PFSK-1 (cell line): Measurements from ENCODE around the gene DNAJC9.

Experiments used
- FOXP2 ChIP-seq: optimal IDR thresholded peaks from 2 replicates; pipeline ENCODE3; 2011; ENCODE audit warnings: borderline replicate concordance, control low read depth, inconsistent platforms; ENCODE audit not compliant: insufficient read depth; ENCODE audit errors: extremely low read length, extremely low read depth
- POLR2AphosphoS5 ChIP-seq: IDR thresholded peaks from 2 replicates; pipeline ENCODE4 v1.6.1; 2012; ENCODE audit warnings: low read depth, mild to moderate bottlenecking, control low read depth, low read length, moderate library complexity
- REST ChIP-seq, 2 experiments: IDR thresholded peaks; 2 replicates each; pipeline versions ENCODE4 v1.6.1 to v1.8.0; 2011 to 2012; ENCODE audit warnings: low read depth in 2 of 2, low read length in 2 of 2, control low read depth in 1 of 2, inconsistent platforms in 1 of 2, mild to moderate bottlenecking in 1 of 2, moderate library complexity in 1 of 2; ENCODE audit not compliant: insufficient read depth in 1 of 2
- SIN3A ChIP-seq: IDR thresholded peaks from 2 replicates; pipeline ENCODE4 v1.6.1; 2012; ENCODE audit warnings: mild to moderate bottlenecking, low read length, moderate library complexity, borderline replicate concordance; ENCODE audit not compliant: insufficient read depth
- TAF1 ChIP-seq: IDR thresholded peaks from 2 replicates; pipeline ENCODE4 v1.6.1; 2012; ENCODE audit warnings: low read length, control low read depth, borderline replicate concordance; ENCODE audit not compliant: insufficient read depth

DNAJC9 gene

GRCh38 chr10:73251683-73252444 lies 4.8 kb upstream of the DNAJC9 start:
- TF ChIP-seq SIN3A (no peak), POLR2AphosphoS5 (no peak), TAF1 (no peak), FOXP2 (no peak), REST (IDR thresholded peaks at IDR 0.05; ENCODE audit: insufficient read depth in 1 of 2, low read depth in 2 of 2, low read length in 2 of 2) (no peak)

- TF ChIP-seq POLR2AphosphoS5, result no peak
- TF ChIP-seq REST (IDR thresholded peaks at IDR 0.05; ENCODE audit: insufficient read depth in 1 of 2, low read depth in 2 of 2, low read length in 2 of 2), result no peak
- no peak for TF ChIP-seq FOXP2
Measured at GRCh38 chr10:73248259-73248724, 1.2 kb upstream of the DNAJC9 start.

GRCh38 chr10:73247509-73248258 lies 629 bp upstream of the DNAJC9 start:
- TF ChIP-seq SIN3A (no peak), TAF1 (no peak), POLR2AphosphoS5 (no peak), FOXP2 (no peak), REST (IDR thresholded peaks at IDR 0.05; ENCODE audit: insufficient read depth in 1 of 2, low read depth in 2 of 2, low read length in 2 of 2) (no peak)

GRCh38 chr10:73246322-73246645 lies 771 bp downstream of the DNAJC9 start:
- TF ChIP-seq TAF1 (no peak), FOXP2 (no peak), REST (IDR thresholded peaks at IDR 0.05; ENCODE audit: insufficient read depth in 1 of 2, low read depth in 2 of 2, low read length in 2 of 2) (no peak), SIN3A (no peak), POLR2AphosphoS5 (no peak)
